A204.1 (cell line): Measurements from ENCODE around the gene KCNG2.

Experiments used
- FAIRE-seq: peaks from 2 replicates; lab custom pipeline; 2012; peaks lifted over from hg19 to GRCh38; lab: Jason Lieb, UNC

Gene KCNG2

GRCh38 chr18:79785831-79786230, 11.9 kb upstream of the KCNG2 start:
- no peak for FAIRE-seq

GRCh38 chr18:79786304-79786703, 11.4 kb upstream of the KCNG2 start:
- no peak for FAIRE-seq

- FAIRE-seq, result no peak
Observed at GRCh38 chr18:79786786-79787526, 10.8 kb upstream of the KCNG2 start.

- no peak for FAIRE-seq
Observed at GRCh38 chr18:79787527-79787864, 10.2 kb upstream of the KCNG2 start.

DNA sequence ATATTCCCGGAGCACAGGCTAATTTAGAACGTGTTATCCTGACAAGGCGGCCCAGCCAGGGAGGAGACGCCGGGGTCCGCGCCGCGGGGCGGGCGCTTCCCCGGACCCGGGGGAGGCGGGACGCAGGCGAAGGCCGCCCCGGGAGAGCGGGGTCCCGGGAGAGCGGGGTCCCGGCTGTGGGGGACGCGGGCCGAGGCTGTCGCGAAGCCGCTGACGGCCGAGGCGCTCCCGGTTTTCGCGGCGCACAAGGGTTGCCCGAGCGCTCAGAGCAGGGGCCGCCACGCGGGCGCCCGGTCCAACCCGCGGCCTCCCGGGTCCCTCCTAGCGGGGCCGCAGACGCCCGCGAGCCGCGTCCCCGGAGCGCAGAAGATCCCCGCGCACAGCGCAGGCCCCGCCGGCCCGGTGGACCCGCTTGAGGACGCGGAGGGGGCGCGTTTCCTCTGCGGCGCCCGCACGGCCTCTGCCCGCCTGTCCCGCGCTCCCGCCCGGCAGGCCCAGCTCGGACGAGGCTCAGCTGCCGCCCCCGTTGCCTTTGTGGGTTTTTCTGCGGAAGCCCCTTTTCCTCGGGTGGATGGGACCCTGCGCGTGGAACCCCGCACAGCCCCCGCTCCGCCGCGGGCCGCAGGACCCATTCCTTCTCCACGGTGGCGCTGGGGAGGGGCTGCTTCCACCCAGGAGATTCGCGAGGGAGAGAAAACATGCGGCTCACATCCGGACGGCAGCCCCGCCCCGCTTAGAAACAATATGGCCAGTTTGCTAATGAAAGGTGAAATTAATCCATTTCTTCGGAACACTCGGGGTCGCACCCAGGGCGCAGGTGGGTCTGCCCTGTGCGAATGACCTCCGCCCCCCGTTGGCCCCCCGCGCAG, 9.6 kb upstream of the KCNG2 start:
- FAIRE-seq, result no peak

- FAIRE-seq, result no peak
Observed at GRCh38 chr18:79788734-79789085, 9.0 kb upstream of the KCNG2 start.

DNA sequence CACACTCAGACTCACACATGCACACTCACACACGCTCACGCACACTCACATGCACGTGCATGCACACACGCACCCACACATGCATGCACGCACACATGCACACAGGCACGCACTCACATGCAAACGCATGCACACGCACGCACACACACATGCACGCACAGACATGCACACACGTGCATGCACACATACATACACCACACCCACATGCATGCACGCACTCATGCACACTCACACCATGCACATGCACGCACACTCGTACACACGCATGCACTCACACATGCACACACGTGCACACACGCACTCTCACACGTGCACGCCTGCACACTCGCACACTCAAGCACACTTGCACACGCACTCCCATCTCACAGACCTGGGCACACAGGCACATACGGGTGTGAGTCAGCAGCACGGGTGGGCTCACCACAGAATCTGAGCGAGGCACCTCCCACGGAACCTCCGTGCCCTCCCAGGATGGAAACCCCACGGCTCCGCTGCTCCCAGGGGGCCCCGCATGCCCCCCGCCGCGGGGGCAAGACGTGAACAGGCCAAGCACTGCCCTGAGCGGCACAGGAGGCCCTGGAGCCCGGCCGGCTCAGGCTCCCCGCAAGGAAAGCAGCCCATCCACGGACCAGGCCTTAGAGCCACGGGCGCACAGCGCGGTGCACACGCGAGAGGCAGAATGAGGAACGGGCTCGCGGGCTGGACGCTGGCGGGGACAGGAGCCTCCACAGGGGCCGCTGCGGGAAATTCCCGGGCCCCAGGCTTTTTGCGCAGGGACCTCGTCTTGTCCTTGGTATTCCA, 8.4 kb upstream of the KCNG2 start:
- no peak for FAIRE-seq

GRCh38 chr18:79789901-79790890, 7.5 kb upstream of the KCNG2 start:
- FAIRE-seq, result no peak

GRCh38 chr18:79790996-79791972, 6.5 kb upstream of the KCNG2 start:
- FAIRE-seq, result no peak

DNA sequence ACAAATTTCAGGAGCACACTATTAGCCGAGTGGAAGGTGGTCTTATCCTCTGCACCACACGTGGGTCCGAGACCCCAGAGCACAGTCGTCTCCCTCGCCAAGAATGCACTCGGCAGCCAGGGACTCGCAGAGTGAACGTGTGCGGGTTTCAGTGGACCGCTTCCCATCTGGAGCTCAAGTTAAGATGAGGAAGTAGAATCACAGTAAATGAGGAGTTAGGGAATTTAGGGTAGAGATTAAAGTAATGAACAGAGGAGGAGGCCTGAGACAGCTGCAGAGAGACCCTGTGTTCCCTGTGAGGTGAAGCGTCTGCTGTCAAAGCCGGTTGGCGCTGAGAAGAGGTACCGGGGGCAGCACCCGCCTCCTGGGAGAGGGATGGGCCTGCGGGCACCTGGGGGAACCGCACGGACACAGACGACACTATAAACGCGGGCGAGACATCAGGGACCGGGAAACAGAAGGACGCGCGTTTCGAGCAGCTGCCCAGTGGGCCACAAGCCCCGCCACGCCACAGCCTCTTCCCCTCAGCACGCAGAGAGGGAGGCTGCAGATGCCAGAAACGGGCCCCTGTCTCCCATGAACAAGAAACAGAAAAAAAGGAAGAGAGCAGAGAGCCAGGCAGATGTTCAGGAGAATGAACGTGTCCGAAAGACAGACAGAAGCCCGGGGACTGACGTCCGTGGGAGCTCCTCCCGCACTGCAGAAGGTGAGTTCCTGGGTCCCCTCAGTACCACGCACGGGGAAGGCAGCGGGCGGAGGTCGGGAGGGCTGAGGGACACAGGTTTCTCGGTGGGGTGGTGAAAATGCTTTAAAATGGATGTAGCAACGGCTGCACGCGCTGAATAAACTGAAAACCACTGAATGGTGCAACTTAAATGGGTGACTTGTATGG, 5.4 kb upstream of the KCNG2 start:
- no peak for FAIRE-seq

GRCh38 chr18:79792988-79793355, 4.8 kb upstream of the KCNG2 start:
- no peak for FAIRE-seq

GRCh38 chr18:79794846-79795245, 2.9 kb upstream of the KCNG2 start:
- no peak for FAIRE-seq

DNA sequence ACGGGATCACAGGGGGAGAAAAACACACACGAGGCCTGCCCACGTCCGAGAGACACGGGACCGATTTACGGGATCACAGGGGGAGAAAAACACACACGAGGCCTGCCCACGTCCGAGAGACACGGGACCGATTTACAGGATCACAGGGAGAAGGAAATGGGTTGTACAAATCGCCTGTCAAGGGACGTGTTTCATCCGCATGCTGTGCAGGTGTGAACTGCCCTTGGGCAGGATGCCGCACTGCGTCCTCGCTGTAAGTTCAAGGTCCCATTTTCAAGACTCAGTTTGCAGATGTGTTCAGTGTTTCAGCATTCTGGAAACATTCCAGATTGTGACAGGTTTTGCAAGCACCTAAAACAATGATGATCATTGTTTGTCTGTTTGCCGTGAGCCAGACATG, 2.3 kb upstream of the KCNG2 start:
- no peak for FAIRE-seq

- no peak for FAIRE-seq
Observed at GRCh38 chr18:79796016-79796415, 1.7 kb upstream of the KCNG2 start.

GRCh38 chr18:79796531-79797405, 970 bp upstream of the KCNG2 start:
- no peak for FAIRE-seq

- no peak for FAIRE-seq
Observed at GRCh38 chr18:79798346-79798998, 734 bp downstream of the KCNG2 start.

DNA sequence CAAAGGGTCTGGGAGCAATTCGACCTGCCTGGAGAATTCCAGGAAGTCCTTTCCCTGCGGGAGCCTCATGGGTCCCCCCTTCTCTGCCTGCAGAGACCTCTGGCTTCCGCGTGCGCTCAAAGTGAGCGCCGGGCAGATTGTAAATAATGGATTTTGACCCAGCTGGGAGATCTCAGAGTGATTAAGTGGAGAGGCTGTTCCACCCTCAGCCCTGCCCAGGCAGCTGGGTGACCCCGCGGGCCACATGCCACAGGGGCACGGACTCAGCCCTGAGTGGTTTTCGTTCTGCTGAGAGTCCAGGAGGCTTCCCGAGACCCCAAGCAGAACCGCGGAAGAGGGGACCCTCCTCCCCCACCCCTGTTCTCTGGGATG, 1.2 kb downstream of the KCNG2 start:
- FAIRE-seq, result no peak
